ENCODE data around the gene HENMT1. TPM values are rescaled to one million over a fixed set of nuclear protein-coding genes. Genes with fewer than 3 reads are reported as not detected.
"Not testable (repeated sequence)": the region's sequence is repeated elsewhere in the genome, so short reads cannot be mapped to it uniquely, and the experiment has no call there.

The HENMT1 gene
- total RNA-seq, 1 donor = 4.1 TPM

DNA sequence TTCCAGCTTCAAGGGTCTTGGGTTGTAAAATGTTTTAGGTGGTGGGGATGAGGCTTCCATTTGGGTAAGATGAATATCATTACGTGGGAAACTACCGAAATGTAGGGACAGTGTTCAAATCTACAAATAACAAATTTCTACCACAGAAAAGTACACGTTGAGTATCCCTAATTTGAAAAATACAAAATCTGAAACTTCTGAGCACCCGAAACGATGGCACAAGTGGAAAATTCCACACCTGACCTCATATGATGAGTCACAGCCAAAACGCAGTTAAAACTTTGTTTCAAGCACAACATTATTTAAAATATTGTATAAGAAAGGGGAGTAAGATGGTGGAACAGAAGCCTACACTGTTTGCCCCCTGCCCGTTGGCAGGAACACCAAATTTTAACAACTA is 8.8 kb upstream of the HENMT1 start:
- H3K4me3 ChIP-seq (ENCODE audit: low read depth, low read length) = no peak overlapping the region
- TF ChIP-seq, protein P1, sequence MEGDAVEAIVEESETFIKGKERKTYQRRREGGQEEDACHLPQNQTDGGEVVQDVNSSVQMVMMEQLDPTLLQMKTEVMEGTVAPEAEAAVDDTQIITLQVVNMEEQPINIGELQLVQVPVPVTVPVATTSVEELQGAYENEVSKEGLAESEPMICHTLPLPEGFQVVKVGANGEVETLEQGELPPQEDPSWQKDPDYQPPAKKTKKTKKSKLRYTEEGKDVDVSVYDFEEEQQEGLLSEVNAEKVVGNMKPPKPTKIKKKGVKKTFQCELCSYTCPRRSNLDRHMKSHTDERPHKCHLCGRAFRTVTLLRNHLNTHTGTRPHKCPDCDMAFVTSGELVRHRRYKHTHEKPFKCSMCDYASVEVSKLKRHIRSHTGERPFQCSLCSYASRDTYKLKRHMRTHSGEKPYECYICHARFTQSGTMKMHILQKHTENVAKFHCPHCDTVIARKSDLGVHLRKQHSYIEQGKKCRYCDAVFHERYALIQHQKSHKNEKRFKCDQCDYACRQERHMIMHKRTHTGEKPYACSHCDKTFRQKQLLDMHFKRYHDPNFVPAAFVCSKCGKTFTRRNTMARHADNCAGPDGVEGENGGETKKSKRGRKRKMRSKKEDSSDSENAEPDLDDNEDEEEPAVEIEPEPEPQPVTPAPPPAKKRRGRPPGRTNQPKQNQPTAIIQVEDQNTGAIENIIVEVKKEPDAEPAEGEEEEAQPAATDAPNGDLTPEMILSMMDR (IDR thresholded peaks at IDR 0.05; ENCODE audit: insufficient read depth, low read length) = no peak
- DNase-seq (ENCODE audit: low read depth) = no peak

DNA sequence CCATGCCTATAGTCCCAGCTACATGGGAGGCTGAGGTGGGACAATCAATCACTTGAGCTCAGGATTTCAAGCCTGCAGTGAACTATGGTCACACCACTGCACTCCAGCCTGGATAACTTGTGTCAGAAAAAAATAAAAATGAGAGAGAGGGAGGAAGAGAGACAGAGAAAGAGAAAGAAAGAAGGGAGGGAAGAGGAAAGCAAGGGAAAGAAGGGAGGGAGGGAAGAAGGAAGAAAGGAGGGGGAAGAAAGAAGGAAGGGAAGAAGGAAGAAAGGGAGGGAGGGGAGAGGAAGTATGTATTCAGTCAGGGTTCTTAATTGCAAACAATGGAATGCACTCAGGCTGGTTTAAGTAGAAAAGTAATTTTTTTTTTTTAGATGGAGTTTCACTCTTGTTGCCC is 7.9 kb upstream of the HENMT1 start:
- TF ChIP-seq, protein P1 (IDR thresholded peaks at IDR 0.05; ENCODE audit: insufficient read depth, low read length) = no peak
- H3K4me3 ChIP-seq (ENCODE audit: low read depth, low read length) = no peak overlapping the region
- no peak for DNase-seq (ENCODE audit: low read depth)

DNA sequence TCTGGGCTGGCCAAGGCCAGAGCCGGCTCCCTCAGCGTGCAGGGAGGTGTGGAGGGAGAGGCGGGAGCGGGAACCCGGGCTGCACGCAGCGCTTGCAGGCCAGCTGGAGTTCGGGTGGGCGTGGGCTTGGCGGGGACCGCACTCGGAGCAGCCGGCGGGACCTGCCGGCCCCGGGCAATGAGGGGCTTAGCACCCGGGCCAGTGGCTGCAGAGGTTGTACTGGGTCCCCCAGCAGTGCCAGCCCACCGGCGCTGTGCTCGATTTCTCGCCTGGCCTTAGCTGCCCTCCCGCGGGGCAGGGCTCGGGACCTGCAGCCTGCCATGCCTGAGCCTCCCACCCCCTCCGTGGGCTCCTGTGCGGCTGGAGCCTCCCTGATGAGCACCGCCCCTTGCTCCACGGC is 6.5 kb upstream of the HENMT1 start:
- not testable (repeated sequence) for DNase-seq (ENCODE audit: low read depth); H3K4me3 ChIP-seq (ENCODE audit: low read depth, low read length)

DNA sequence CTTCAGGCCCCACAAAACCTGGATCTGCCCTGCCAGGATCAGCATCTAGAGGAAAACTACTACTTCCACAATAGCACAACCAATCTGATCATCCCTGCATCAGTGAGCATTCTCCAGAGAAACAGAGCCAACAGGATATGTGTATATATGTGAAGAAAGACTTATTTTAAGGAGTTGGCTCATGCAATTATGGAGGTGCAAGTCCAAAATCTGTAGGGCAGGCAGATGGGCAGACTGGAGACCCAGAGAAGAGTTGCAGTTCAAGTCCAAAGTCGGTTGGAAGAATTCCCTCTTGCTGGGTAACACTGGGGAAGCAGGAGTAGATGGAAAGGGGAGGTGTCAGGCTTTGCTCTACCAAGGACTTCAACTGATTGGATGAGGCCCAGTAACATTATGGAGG is 4.9 kb upstream of the HENMT1 start:
- TF ChIP-seq, protein P1 (IDR thresholded peaks at IDR 0.05; ENCODE audit: insufficient read depth, low read length) = no peak
- DNase-seq (ENCODE audit: low read depth) = no peak
- H3K4me3 ChIP-seq (ENCODE audit: low read depth, low read length) = no peak overlapping the region

DNA sequence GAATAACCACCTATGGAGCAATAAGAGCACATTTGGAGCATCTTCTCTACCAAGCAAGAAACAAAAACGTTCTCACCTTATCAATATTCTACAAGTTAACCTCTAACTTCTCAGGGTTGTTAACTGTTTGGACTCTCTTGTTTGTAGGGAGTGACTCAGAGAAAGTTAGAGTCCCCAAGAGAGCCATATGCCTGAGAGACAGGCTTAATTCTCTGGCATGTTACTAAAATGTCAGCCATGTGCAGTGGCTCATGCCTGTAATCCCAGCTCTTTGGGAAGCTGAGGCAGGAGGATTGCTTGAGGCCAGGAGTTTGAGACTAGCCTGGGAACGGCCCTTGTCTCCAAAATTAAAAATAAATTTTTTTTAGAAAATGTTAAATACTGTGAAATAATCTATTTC is 4.2 kb upstream of the HENMT1 start:
- TF ChIP-seq, protein P1 (IDR thresholded peaks at IDR 0.05; ENCODE audit: insufficient read depth, low read length) = no peak
- DNase-seq (ENCODE audit: low read depth) = no peak
- no peak overlapping the region for H3K4me3 ChIP-seq (ENCODE audit: low read depth, low read length)

DNA sequence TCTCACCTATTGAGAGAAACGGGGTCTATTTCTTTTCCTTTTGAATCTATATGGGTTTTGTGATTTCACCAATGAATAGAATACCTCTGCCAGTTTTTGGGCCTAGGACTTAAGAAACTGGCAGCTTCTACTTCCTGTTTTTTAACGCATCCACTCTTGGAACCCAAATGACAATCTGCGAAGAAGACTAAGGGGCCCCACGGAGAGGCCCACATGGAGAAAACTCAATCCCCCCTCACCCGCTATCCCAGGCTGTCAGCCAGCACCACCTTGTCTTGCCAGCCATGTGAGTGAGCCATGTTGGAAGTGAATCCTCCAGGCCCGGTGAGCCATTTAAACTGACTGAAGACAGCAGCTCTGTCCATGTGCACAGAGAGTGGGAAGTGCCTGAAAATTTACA is 3.6 kb upstream of the HENMT1 start:
- TF ChIP-seq, protein P1 (IDR thresholded peaks at IDR 0.05; ENCODE audit: insufficient read depth, low read length) = no peak
- no peak for DNase-seq (ENCODE audit: low read depth)

DNA sequence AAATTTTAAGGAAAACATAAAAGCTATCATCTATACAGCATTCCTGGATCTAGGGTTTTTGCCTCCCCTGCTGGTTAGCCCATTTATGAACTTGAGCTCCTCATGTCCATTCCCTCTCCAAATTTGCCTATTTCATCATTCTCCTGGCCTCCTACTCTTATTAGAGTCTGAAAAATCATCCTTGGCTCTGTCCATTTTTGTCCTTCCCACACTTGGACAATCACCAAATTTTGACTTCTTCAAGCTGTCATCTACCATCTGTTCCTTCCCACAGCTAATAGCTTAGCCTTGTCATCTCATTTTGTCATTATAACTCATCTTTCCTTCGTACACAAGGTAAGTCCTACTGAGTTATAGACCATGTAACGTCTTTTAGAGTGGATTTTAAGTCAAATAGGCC is 2.2 kb upstream of the HENMT1 start:
- H3K4me3 ChIP-seq (ENCODE audit: low read depth, low read length) = no peak overlapping the region
- TF ChIP-seq, protein P1 (IDR thresholded peaks at IDR 0.05; ENCODE audit: insufficient read depth, low read length) = no peak
- DNase-seq (ENCODE audit: low read depth) = peak; percentile 25

More for the DNA sequence above, 3.6 kb upstream of the HENMT1 start:
- H3K4me3 ChIP-seq (ENCODE audit: low read depth, low read length) = no peak overlapping the region

All from fibroblast of the aortic adventitia (primary cell).